ENCODE measurements around the gene DSTYK. TPM values are rescaled to one million over a fixed set of nuclear protein-coding genes. Genes with fewer than 3 reads are reported as not detected.
A peak's percentile ranks its signal among the peaks of the same experiment; 100 is the strongest.

DSTYK gene
- total RNA-seq, 1 experiment from 2014 or later, result 8.4 TPM

GRCh38 chr1:205199090-205199930 is 12.2 kb downstream of the DSTYK start:
- H3K36me3 ChIP-seq (ENCODE audit: low read depth, low read length), result no peaks in the 10 kb centered on the region
- intact Hi-C loops (cut with micrococcal nuclease), result no loop called here
- no peak overlapping the region for H3K27ac ChIP-seq (ENCODE audit: low read length)
- no peaks in the 10 kb centered on the region for H3K9me2 ChIP-seq (replicated peaks; ENCODE audit: low read length)
- no peaks in the 10 kb centered on the region for H3K9me3 ChIP-seq (ENCODE audit: low read length)
- H3K4me2 ChIP-seq (ENCODE audit: low read length), result no peak overlapping the region
- ATAC-seq (peak; percentile 64), DNase-seq (peak; percentile 33)
- peaks cover 10% of the 10 kb centered on the region; the same call in 1 of the 2 replicates for H3K4me1 ChIP-seq (ENCODE audit: insufficient read depth, low read length)
- H3K27me3 ChIP-seq (ENCODE audit: low read length), result no peaks in the 10 kb centered on the region
- no peaks in the 10 kb centered on the region for H3F3A ChIP-seq (ENCODE audit: low read length, unreplicated experiment)
- TF ChIP-seq EZH2phosphoT487 (IDR thresholded peaks at IDR 0.05; ENCODE audit: borderline replicate concordance, low read length), result no peak
- no peak for TF ChIP-seq EZH2 (IDR thresholded peaks at IDR 0.05; ENCODE audit: low read length, unreplicated experiment)
- TF ChIP-seq CTCF (conservative IDR thresholded peaks at IDR 0.05; ENCODE audit: low read depth, low read length), result no peak
- no TSS peak for BruUV-seq (replicated peaks)
- H4K20me1 ChIP-seq (ENCODE audit: low read length), result no peaks in the 10 kb centered on the region
- H3K9ac ChIP-seq (ENCODE audit: low read length), result no peak overlapping the region
- H3K4me3 ChIP-seq (ENCODE audit: low read length), result no peak overlapping the region
- POLR2A ChIA-PET (ENCODE audit: unreplicated experiment), result no interaction called here
- H2AFZ ChIP-seq (ENCODE audit: low read length), result no peak overlapping the region
- CTCF ChIA-PET, result interaction anchor here (0.6 kb wide), 2 partner anchors 24 to 67 kb away, joined by 8 to 20 read pairs; no protein-coding TSS in a partner anchor
- H3K79me2 ChIP-seq (ENCODE audit: low read length), result peaks cover 50% of the 10 kb centered on the region

- Histone ChIP-seq H3F3A (ENCODE audit: low read length, unreplicated experiment) (no peaks in the 10 kb centered on the region), H3K9me3 (ENCODE audit: low read length) (no peaks in the 10 kb centered on the region), H3K27ac (ENCODE audit: low read length) (no peak overlapping the region), H4K20me1 (ENCODE audit: low read length) (no peaks in the 10 kb centered on the region), H3K9ac (ENCODE audit: low read length) (no peak overlapping the region), H3K9me2 (replicated peaks; ENCODE audit: low read length) (no peaks in the 10 kb centered on the region), H3K79me2 (ENCODE audit: low read length) (peaks cover 56% of the 10 kb centered on the region), H3K4me3 (ENCODE audit: low read length) (no peak overlapping the region), H3K27me3 (ENCODE audit: low read length) (no peaks in the 10 kb centered on the region), H2AFZ (ENCODE audit: low read length) (no peak overlapping the region), H3K4me1 (ENCODE audit: insufficient read depth, low read length) (peaks cover 12% of the 10 kb centered on the region), H3K36me3 (ENCODE audit: low read depth, low read length) (no peaks in the 10 kb centered on the region; the same call in 1 of the 2 replicates), H3K4me2 (ENCODE audit: low read length) (no peak overlapping the region)
- ChIA-PET POLR2A (ENCODE audit: unreplicated experiment) (interaction anchor here (0.6 kb wide), 1 partner anchor 246 kb away, joined by 8 read pairs; no protein-coding TSS in a partner anchor), CTCF (no interaction called here)
- ATAC-seq, result no peak
- TF ChIP-seq EZH2 (IDR thresholded peaks at IDR 0.05; ENCODE audit: low read length, unreplicated experiment) (no peak), CTCF (conservative IDR thresholded peaks at IDR 0.05; ENCODE audit: low read depth, low read length) (no peak), EZH2phosphoT487 (IDR thresholded peaks at IDR 0.05; ENCODE audit: borderline replicate concordance, low read length) (no peak)
- intact Hi-C loops (cut with micrococcal nuclease), result no loop called here
- DNase-seq, result no peak
- no TSS peak for BruUV-seq (replicated peaks)
Measured at GRCh38 chr1:205192287-205192686, 19.2 kb downstream of the DSTYK start.

- no peak overlapping the region for H2AFZ ChIP-seq (ENCODE audit: low read length)
- intact Hi-C loops (cut with micrococcal nuclease), result no loop called here
- no peaks in the 10 kb centered on the region for H4K20me1 ChIP-seq (ENCODE audit: low read length)
- no peaks in the 10 kb centered on the region for H3K9me3 ChIP-seq (ENCODE audit: low read length)
- H3K36me3 ChIP-seq (ENCODE audit: low read depth, low read length), result peaks cover 5% of the 10 kb centered on the region; the same call in 1 of the 2 replicates
- H3K4me2 ChIP-seq (ENCODE audit: low read length), result no peak overlapping the region
- H3K4me3 ChIP-seq (ENCODE audit: low read length), result no peak overlapping the region
- no peaks in the 10 kb centered on the region for H3F3A ChIP-seq (ENCODE audit: low read length, unreplicated experiment)
- BruUV-seq (replicated peaks), result no TSS peak
- ChIA-PET CTCF (no interaction called here), POLR2A (ENCODE audit: unreplicated experiment) (interaction anchor here (0.6 kb wide), 1 partner anchor 103 kb away, joined by 3 read pairs; no protein-coding TSS in a partner anchor)
- no peaks in the 10 kb centered on the region for H3K27me3 ChIP-seq (ENCODE audit: low read length)
- H3K27ac ChIP-seq (ENCODE audit: low read length), result no peak overlapping the region
- no peaks in the 10 kb centered on the region for H3K9me2 ChIP-seq (replicated peaks; ENCODE audit: low read length)
- H3K9ac ChIP-seq (ENCODE audit: low read length), result no peak overlapping the region
- H3K4me1 ChIP-seq (ENCODE audit: insufficient read depth, low read length), result peaks cover 12% of the 10 kb centered on the region
- ATAC-seq (no peak), DNase-seq (no peak)
- TF ChIP-seq EZH2 (IDR thresholded peaks at IDR 0.05; ENCODE audit: low read length, unreplicated experiment) (no peak), EZH2phosphoT487 (IDR thresholded peaks at IDR 0.05; ENCODE audit: borderline replicate concordance, low read length) (no peak), CTCF (conservative IDR thresholded peaks at IDR 0.05; ENCODE audit: low read depth, low read length) (no peak)
- peaks cover 51% of the 10 kb centered on the region for H3K79me2 ChIP-seq (ENCODE audit: low read length)
Measured at GRCh38 chr1:205191622-205192021, 19.9 kb downstream of the DSTYK start.

Data from PC-3 (cell line).